DMS53 (cell line): ENCODE data around the gene IFT25.

Experiments
- DNase-seq: peaks from one replicate; lab custom pipeline; 2025; lab: John Stamatoyannopoulos, UW

Gene IFT25

DNA sequence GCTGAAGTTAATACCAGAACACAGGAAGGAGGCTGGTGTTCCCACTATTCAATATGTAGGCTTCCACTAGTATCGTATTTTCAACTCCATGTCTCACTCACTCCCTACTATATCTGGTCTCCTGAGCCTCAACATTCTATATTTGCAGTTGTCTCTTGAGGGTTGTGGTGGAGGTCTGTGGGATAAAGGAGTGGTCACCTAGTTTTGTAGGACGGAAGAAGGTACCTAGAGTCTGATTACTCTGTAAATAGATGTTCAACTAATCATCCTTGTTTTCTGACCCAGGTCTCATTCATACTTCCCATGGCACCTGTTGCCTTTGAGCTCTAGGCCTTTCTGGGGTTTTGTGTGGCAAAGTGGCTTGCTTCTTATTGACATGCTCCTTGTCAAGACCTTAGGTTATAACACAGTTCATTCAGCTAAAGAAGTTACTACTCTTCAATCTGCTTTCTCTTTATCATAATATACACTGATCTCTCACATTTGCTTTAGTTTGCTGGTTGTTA, 18.1 kb downstream of the IFT25 start:
- no peak for DNase-seq

DNA sequence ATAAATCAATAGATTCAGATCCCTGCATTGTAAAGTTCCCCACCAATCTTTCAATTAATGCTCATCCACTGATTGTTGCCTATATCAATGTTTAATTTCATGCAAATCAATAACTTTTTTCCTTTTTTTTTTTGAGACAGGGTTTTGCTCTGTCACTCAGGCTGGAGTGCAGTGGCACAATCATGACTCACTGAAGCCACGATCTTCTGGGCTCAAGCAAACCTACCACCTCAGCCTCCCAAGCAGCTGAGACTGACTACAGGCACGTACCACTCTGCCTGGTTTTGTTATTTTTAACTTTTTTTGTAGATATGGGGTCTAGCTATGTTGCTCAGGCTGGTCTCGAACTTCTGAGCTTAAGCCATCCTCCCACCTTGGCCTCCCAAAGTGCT, 25.8 kb downstream of the IFT25 start:
- no peak for DNase-seq

GRCh38 chr1:53918343-53918742, 27.2 kb downstream of the IFT25 start:
- DNase-seq: no peak

GRCh38 chr1:53913352-53914033, 32.0 kb downstream of the IFT25 start:
- peak; percentile 21 for DNase-seq

GRCh38 chr1:53911442-53911841, 34.1 kb downstream of the IFT25 start:
- DNase-seq: no peak

GRCh38 chr1:53909946-53910345, 35.6 kb downstream of the IFT25 start:
- no peak for DNase-seq

DNA sequence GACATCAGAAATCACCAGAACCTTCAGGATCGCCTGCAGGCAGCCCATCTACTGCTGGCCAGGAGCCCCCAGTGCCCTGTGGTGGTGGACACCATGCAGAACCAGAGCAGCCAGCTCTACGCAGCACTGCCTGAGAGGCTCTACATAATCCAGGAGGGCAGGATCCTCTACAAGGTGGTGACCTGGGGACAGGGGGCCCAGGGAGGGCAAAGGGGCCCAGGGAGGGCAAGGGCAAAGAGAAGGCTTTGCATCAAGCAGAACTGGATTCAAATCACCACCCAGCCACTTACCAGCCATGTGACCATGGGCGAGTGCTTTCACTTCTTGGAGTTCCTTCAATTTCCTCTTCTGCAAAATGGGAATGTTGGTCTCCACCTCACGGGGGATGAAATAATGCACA, 39.4 kb downstream of the IFT25 start:
- no peak for DNase-seq

DNA sequence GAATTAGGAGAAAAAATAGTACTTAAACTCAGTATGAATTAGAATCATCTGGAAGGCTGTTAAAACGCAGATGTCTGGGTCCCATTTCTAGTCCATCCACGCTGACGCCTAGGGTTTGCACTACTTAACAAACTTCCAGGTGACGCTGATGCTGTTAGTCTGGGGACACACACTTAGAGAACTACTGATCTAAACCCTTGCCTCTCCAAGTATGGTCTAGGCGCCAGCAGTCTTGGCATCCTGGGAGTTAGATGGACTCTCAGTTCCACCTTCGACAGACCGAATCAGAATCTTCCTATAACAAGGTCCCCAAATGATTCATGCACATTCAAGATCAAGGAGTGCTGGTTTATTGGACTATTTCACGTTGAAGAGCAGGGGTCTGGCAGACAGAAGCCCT, 40.0 kb downstream of the IFT25 start:
- DNase-seq: no peak

DNA sequence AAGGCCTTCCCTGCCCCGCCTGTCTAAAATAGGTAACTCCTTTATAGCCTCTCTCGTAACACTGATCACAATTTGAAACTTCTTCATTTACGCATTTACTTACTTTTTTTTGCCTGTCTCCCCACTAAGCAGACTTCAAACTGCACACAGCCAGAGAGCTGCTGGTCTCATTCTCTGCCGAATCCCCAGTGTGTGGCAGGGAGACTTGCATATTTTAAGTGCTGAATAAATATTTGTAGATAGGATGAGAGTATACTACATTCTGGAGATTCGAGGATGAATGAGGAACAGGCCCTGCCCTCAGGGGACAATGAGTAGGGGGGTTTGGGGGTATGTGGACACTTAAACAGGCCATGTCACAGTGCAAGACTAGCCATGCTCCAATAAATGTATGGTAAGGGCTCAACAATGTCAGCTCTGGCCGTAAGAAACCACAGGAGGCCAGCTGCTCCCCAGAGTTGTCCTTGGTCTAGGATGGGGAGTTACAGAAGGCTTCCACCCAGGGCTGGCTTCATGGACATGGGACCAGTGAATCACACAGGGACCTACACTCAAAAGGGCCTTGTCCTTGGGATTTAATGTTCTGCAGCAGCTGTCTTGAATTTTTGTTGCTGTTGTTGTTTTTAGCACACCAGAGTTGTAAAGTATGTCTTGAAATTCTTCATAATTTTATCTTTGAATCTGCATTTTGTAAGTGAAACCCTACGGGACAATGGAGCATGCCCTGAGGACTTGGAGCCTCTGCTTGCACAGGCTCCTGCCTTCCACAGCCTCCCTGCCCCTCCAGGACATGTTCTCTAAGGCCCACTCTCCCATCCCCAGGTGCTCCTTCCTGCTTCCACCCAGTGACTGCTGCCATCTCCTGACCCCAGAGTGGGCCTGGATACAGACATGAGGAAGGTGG, 43.0 kb downstream of the IFT25 start:
- DNase-seq: peak; percentile 63

DNA sequence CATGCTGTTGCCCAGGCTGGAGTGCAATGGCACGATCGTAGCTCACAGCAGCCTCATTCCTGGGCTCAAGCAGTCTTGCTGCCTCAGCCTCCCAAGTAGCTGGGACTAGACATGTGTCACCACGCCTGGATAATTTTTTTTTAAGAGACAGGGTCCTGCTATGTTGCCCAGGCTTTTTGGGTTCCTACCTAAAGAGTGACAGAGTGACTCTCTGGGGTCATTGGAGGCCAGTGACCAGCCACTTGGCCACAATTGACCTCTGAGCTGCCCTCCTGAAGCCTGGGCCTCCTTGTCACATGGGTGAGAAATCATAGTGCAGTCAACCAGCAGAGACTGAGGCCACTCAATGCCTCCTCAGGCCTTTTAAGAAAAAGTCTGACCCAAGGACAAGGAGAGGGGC, 45.8 kb downstream of the IFT25 start:
- DNase-seq: no peak

DNA sequence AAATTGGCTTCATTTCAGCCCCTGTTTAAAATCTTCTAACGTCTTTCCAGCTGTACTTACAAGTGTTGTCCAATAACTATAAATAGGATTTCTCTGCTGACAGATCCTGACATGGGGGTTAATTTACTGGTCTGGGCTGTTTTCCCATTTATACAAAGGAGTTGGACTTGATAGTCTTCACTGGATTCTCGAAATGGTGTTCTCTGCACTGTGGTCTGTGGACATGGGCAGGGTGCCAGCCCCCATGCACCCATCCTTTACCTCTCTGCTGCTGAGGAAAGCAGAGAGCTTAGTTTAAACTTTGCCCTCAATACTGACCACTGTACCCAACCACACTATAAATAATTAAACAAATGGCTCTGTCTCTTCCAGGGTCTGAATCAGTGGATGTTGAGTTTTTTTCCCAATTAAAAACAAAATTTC, 46.3 kb downstream of the IFT25 start:
- DNase-seq: no peak

- no peak for DNase-seq
These were observed 48.8 kb downstream of the IFT25 start for GRCh38 chr1:53896635-53897229.

- DNase-seq: no peak
These were observed 50.1 kb downstream of the IFT25 start for GRCh38 chr1:53895421-53895820.

GRCh38 chr1:53894644-53895043, 50.9 kb downstream of the IFT25 start:
- DNase-seq: no peak

GRCh38 chr1:53893999-53894636, 51.4 kb downstream of the IFT25 start, which contains the start of gene DIO1:
TSS of gene DIO1 (plus strand) at chr1:53894187. CDS start at chr1:53894211, 24 bp downstream.
- peak; percentile 64 for DNase-seq

DNA sequence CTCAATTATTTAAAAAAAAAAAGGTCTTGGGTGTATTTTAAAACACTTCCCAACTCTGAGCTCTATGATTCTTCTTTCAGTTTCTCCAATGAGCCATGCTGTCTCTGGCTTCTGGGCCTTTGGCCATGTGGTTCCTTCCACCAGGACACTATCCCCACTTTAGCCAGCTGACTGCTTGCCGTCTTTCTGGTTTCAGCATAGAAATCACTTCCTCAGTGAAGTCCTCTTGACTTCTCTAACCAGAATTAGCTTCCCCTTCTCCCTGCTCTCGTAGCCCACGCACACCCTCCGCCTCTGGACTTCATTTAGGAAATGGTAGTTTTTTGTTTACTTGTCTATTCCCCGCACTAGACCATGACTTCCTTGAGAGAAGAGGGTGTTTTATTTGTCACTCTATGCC, 52.6 kb downstream of the IFT25 start:
- DNase-seq: no peak

DNA sequence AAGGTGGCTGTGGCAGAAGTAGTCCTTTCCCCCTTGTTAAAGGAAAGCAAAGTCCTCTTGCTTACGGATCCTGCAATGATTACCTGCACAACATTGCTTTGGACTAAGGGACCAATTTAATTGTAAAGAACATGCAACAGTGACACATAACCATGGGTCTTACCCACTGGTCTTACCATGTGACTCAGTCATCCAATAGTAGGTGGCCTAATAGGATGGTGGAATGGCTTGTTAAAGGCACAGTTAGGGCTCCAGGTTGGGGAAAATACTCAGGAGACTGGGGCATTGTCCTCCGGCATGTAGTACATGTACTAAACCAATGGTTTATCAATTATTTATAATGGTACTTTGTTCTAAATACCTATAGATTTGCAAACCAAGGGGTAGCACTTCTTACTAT, 53.8 kb downstream of the IFT25 start:
- no peak for DNase-seq

GRCh38 chr1:53891018-53891417, 54.5 kb downstream of the IFT25 start:
- no peak for DNase-seq

DNA sequence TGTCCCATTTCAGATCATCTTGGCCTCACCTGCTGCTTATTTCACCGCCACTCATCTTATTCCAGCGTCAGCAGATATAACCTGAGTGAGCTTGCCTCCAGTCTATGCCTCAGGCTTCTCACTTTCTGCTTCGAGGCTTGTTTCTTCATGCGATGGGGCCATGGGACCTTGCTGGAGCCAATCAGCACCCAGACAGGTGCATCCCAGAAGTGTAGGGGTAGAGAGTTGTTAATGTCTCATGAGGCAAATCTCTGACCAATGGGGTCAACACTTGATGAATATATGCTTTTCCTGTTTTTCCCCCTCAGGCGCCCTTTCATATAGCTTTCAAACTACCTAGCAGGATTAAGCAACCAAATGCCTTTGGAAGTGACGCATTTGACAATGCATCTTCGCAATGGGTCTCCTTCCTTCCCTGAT, 55.0 kb downstream of the IFT25 start:
- DNase-seq: peak; percentile 53

- DNase-seq: peak; percentile 98
These were observed 55.9 kb downstream of the IFT25 start, which contains the start of gene YIPF1 for GRCh38 chr1:53889304-53890298. TSS of gene YIPF1 (minus strand) at chr1:53889797. CDS start at chr1:53888937, 860 bp downstream.

DNA sequence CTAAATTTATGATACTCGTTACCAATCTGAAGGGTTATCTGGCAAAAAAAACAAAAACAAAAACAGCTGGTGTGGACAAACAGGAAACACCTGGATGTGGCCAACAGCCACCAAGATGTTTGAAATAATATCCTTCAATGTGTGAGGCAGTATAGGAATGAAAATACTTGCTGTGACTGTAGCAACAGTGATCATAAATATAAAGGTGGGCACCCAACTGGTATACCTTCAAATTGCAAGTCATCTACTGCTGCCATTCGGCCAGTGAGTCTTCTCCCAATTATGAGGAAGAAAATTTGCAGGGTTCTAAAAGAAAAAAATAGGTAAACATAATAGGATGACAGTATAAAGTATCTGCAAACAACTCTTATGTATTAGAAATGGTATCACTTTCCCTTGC, 56.8 kb downstream of the IFT25 start:
- DNase-seq: peak; percentile 65
